GM10266 (cell line): ENCODE data around the gene ZDHHC14.
"Not testable (repeated sequence)": the region's sequence is repeated elsewhere in the genome, so short reads cannot be mapped to it uniquely, and the experiment has no call there.

Experiments
- DNase-seq: peaks from one replicate; pipeline ENCODE4 v3.0.0; 2012; ENCODE audit errors: extremely low spot score
- TF ChIP-seq, protein P1 (sequence below): IDR thresholded peaks from 2 replicates; pipeline ENCODE4 v1.5.1; 2012; ENCODE audit warnings: mild to moderate bottlenecking, low read depth; ENCODE audit not compliant: control insufficient read depth, insufficient read depth; ENCODE audit errors: missing control alignments

ZDHHC14 gene

DNA sequence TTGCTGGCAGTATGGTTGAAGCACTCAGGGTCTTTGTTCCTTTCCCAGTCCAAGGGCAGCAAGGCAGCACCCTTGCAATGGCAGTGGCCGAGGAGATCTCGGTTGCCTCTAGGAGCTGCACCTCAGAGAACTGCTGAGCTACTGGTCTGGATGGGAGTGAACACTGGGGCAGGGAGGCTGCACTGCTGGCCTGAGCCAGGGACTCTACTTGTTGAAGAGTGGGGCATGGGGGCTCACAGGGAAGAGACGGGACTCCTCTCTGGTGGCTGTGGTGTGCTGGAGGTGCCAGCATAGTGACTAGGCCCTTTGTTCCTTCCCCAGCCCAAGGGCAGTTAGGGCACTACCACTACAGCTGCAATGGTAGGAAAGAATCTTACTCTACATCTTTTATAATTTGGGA, 203.0 kb downstream of the ZDHHC14 start:
- DNase-seq: no peak
- TF ChIP-seq, protein P1, sequence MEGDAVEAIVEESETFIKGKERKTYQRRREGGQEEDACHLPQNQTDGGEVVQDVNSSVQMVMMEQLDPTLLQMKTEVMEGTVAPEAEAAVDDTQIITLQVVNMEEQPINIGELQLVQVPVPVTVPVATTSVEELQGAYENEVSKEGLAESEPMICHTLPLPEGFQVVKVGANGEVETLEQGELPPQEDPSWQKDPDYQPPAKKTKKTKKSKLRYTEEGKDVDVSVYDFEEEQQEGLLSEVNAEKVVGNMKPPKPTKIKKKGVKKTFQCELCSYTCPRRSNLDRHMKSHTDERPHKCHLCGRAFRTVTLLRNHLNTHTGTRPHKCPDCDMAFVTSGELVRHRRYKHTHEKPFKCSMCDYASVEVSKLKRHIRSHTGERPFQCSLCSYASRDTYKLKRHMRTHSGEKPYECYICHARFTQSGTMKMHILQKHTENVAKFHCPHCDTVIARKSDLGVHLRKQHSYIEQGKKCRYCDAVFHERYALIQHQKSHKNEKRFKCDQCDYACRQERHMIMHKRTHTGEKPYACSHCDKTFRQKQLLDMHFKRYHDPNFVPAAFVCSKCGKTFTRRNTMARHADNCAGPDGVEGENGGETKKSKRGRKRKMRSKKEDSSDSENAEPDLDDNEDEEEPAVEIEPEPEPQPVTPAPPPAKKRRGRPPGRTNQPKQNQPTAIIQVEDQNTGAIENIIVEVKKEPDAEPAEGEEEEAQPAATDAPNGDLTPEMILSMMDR: no peak

- no peak for DNase-seq
- TF ChIP-seq, protein P1: no peak
Observed at GRCh38 chr6:157585274-157586087, 204.5 kb downstream of the ZDHHC14 start.

DNA sequence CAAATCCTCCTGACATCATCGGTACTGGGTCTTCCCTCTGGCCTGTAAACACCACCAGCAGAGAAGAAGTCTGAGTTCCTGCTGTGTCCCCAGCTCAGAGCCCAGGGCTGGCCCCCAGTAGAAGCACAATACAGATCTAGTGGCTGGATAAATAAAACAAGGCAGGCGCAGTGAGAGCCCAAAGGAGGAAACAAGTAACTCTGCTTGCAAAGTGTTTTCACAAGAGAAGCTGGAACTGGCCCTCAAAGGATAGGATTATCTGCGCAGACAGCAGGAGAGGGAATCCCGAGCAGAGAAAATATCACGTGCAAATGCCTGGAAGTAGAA, 205.1 kb downstream of the ZDHHC14 start:
- TF ChIP-seq, protein P1: no peak
- DNase-seq: no peak

DNA sequence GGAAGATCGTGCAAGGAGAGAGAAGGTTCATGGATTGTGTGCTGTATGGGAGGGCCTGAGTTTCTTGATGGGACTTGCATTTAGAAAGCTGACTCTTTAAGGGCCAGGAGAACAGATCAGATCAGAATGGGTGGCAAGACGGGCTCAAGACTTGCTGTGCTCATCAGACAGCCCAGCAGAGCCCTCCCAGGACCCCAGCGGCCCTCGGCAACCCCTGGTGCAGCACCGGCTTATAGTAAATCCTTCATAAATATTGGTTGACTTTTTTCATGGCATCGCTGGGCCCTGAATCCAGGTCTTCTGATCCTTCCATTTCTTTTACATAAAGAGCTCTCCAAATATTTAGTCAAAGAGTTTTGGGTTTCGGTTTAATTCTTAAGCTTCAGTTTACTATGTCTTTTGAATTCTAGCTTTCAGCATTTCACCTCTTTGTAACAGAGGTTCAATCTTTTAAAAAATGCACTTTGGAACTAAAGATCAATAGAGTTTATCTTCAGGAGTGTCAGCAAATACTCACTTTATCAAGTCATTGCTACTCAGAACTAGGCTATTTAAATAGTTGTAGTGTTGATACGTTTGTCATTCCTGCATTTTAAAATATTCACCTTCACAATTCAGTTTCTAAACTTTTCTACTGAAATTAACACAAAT, 205.6 kb downstream of the ZDHHC14 start:
- DNase-seq: no peak
- TF ChIP-seq, protein P1: no peak

GRCh38 chr6:157587127-157587926, 206.3 kb downstream of the ZDHHC14 start:
- no peak for DNase-seq
- TF ChIP-seq, protein P1: no peak

DNA sequence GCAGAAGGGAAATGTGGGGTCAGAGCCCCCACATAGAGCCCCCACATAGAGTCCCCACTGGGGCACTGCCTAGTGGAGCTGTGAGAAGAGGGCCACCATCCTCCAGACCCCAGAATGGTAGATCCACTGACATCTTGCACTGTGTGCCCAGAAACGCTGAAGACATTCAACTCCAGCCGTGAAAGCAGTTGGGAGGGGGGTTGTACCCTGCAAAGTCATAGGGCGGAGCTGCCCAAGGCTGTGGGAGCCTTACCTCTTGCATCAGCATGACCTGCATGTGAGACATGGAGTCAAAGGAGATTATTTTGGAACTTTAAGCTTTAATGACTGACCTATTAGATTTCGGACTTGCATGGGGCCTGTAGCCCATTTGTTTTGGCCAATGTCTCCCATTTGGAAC, 209.7 kb downstream of the ZDHHC14 start:
- DNase-seq: not testable (repeated sequence)

DNA sequence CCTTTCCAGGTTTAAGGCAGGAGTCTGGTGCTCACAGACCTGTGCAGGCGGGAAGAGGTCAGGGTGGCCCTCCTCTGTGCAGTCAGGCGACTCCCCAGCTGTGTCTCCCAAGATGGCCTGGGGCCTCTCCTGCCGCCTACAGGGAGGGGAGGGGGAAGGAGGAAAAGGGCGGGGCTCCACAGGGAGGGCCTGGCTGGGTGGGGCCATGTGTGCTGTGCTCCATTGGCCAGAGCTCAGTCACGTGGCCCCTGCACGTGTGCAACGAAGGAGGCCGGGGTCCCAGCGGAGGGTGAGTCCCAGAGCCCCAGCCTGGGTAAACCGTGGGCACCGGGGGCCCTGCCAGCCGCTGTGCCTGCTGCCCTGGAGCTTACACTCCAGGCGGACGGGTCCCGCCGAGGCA, 211.6 kb downstream of the ZDHHC14 start:
- DNase-seq: no peak
- TF ChIP-seq, protein P1: no peak
